ENCODE data around the gene ATP5ME.

Gene ATP5ME

DNA sequence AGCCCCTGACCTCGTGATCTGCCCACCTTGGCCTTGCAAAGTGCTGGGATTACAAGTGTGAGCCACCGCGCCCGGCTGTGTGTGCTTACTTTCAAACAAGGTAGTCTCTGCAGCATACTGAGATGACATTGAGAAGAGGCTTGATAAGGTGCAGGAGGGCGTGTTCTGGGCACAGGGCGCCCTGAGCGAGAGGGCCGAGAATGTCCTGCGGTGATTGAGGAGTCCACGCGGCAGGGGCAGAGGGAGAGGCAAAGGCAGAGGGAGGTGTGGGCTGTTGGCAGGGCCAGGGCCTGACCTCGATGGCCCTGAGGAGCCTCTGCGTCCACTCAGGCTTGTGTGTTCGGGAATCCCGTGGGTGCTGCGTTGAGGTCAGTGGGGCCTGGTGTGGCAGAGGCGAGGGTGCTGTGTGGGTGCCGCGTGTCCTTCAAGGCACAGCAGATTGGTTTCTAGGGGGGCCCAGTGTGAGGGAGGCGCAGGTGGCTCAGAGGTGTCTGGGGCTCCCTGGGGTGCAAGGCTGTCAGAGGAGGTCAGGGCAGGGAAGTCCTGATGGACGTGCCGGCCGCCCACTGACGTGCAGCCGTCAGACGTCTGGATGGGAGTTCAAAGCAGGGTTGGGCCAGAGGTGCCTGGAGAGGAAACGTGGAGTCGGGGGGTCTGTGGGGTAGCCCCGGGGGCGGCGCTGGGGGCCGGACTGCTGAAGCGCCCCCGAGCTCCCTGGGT is 43.7 kb upstream of the ATP5ME start:
- Histone ChIP-seq H3K27ac (ENCODE audit: low read length) (no peak overlapping the region), H3K36me3 (ENCODE audit: insufficient read depth, low read length) (peaks cover 44% of the 10 kb centered on the region), H3K4me1 (ENCODE audit: insufficient read depth, low read length) (no peaks in the 10 kb centered on the region), H3K9ac (ENCODE audit: low read depth, low read length) (no peak overlapping the region), H3K9me3 (ENCODE audit: insufficient read depth, low read length, severe bottlenecking) (no peaks in the 10 kb centered on the region), H3K4me2 (ENCODE audit: insufficient read depth, low read length) (no peak overlapping the region), H4K20me1 (ENCODE audit: insufficient read depth, low read length) (peaks cover 75% of the 10 kb centered on the region), H3K27me3 (ENCODE audit: insufficient read depth, low read length, poor library complexity) (no peaks in the 10 kb centered on the region), H2AFZ (ENCODE audit: low read depth, low read length) (no peak overlapping the region), H3K4me3 (ENCODE audit: low read depth in 1 of 2, low read length in 2 of 2) (no peak overlapping the region), H3K79me2 (ENCODE audit: insufficient read depth, low read length) (peaks cover 84% of the 10 kb centered on the region)
- TF ChIP-seq, protein P1, sequence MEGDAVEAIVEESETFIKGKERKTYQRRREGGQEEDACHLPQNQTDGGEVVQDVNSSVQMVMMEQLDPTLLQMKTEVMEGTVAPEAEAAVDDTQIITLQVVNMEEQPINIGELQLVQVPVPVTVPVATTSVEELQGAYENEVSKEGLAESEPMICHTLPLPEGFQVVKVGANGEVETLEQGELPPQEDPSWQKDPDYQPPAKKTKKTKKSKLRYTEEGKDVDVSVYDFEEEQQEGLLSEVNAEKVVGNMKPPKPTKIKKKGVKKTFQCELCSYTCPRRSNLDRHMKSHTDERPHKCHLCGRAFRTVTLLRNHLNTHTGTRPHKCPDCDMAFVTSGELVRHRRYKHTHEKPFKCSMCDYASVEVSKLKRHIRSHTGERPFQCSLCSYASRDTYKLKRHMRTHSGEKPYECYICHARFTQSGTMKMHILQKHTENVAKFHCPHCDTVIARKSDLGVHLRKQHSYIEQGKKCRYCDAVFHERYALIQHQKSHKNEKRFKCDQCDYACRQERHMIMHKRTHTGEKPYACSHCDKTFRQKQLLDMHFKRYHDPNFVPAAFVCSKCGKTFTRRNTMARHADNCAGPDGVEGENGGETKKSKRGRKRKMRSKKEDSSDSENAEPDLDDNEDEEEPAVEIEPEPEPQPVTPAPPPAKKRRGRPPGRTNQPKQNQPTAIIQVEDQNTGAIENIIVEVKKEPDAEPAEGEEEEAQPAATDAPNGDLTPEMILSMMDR (IDR thresholded peaks at IDR 0.05; ENCODE audit: borderline replicate concordance, extremely low read depth, low read length, poor library complexity, severe bottlenecking), result no peak
- TF ChIP-seq EZH2 (IDR thresholded peaks at IDR 0.05; ENCODE audit: borderline replicate concordance, low read depth, low read length, severe bottlenecking), result no peak
- no peak; the same call in 2 of the 3 replicates for ATAC-seq (ENCODE audit: insufficient read depth, low read depth)
- DNase-seq, result no peak

DNA sequence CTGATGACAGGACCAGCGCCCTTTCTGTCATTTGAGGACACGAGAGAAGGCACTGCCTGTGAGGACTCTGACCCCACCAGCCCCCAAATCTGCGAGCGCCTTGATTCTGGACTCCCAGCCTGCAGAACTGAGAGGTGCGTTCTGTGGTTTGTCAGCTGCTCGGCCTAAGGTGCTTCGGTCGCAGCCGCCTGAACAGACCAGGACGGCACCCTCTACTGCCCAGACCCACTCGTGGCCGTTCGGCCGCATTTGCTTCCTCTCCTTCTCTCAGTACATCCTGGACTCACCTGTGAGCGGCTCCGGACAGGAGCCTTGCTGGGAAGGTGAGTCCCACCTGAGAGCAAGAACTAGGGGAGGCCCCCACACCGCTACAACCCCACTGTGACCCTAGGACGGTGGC is 40.0 kb upstream of the ATP5ME start:
- H3K9ac ChIP-seq (ENCODE audit: low read depth, low read length), result no peak overlapping the region
- no peak for TF ChIP-seq EZH2 (IDR thresholded peaks at IDR 0.05; ENCODE audit: borderline replicate concordance, low read depth, low read length, severe bottlenecking)
- TF ChIP-seq, protein P1 (IDR thresholded peaks at IDR 0.05; ENCODE audit: borderline replicate concordance, extremely low read depth, low read length, poor library complexity, severe bottlenecking), result no peak
- H3K27me3 ChIP-seq (ENCODE audit: insufficient read depth, low read length, poor library complexity), result no peaks in the 10 kb centered on the region
- H3K4me2 ChIP-seq (ENCODE audit: insufficient read depth, low read length), result no peak overlapping the region
- H3K36me3 ChIP-seq (ENCODE audit: insufficient read depth, low read length), result peaks cover 33% of the 10 kb centered on the region
- H3K4me1 ChIP-seq (ENCODE audit: insufficient read depth, low read length), result peaks cover 13% of the 10 kb centered on the region
- peaks cover 69% of the 10 kb centered on the region for H4K20me1 ChIP-seq (ENCODE audit: insufficient read depth, low read length)
- H3K4me3 ChIP-seq (ENCODE audit: low read depth in 1 of 2, low read length in 2 of 2), result no peak overlapping the region
- H3K79me2 ChIP-seq (ENCODE audit: insufficient read depth, low read length), result peaks cover 86% of the 10 kb centered on the region
- no peak overlapping the region for H3K27ac ChIP-seq (ENCODE audit: low read length)
- H2AFZ ChIP-seq (ENCODE audit: low read depth, low read length), result no peak overlapping the region
- no peak for DNase-seq
- ATAC-seq (ENCODE audit: insufficient read depth, low read depth), result no peak
- H3K9me3 ChIP-seq (ENCODE audit: insufficient read depth, low read length, severe bottlenecking), result no peaks in the 10 kb centered on the region

DNA sequence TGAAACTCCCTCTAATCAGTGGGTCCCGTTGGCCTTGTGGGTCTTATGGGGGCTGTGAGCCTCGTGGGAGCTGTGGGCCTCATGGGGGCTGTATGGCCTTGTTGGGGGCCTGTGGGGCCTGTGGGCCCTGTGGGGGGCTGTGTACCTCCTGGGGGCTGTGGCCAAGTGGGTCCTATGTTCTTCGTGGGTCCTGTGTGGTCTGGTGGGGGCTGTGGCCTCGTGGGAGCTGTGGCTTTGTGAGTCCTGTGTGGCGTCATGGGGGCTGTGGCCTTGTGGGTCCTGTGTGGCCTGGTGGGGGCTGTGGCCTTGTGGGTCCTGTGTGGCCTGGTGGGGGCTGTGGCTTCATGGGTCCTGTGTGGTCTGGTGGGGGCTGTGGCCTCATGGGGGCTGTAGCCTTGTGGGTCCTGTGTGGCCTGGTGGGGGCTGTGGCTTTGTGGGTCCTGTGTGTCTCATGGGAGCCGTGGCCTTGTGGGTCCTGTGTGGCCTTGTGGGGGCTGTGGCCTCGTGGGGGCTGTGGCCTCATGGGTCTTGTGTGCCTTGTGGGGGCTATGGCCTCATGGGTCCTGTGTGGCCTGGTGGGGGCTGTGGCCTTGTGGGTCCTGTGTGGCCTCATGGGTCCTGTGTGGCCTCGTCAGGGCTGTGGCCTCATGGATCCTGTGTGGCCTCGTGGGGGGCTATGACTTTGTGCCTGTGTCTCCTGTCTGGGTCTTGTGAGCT is 39.0 kb upstream of the ATP5ME start:
- no peak overlapping the region for H3K27ac ChIP-seq (ENCODE audit: low read length)
- H3K27me3 ChIP-seq (ENCODE audit: insufficient read depth, low read length, poor library complexity), result no peaks in the 10 kb centered on the region
- H3K4me1 ChIP-seq (ENCODE audit: insufficient read depth, low read length), result peaks cover 23% of the 10 kb centered on the region
- ATAC-seq (ENCODE audit: insufficient read depth, low read depth), result no peak
- H3K9me3 ChIP-seq (ENCODE audit: insufficient read depth, low read length, severe bottlenecking), result no peaks in the 10 kb centered on the region
- TF ChIP-seq EZH2 (IDR thresholded peaks at IDR 0.05; ENCODE audit: borderline replicate concordance, low read depth, low read length, severe bottlenecking), result no peak
- TF ChIP-seq, protein P1 (IDR thresholded peaks at IDR 0.05; ENCODE audit: borderline replicate concordance, extremely low read depth, low read length, poor library complexity, severe bottlenecking), result no peak
- peaks cover 73% of the 10 kb centered on the region for H4K20me1 ChIP-seq (ENCODE audit: insufficient read depth, low read length)
- H3K36me3 ChIP-seq (ENCODE audit: insufficient read depth, low read length), result peaks cover 39% of the 10 kb centered on the region
- H3K79me2 ChIP-seq (ENCODE audit: insufficient read depth, low read length), result peaks cover 86% of the 10 kb centered on the region
- no peak for DNase-seq
- no peak overlapping the region for H3K4me2 ChIP-seq (ENCODE audit: insufficient read depth, low read length)
- no peak overlapping the region for H3K9ac ChIP-seq (ENCODE audit: low read depth, low read length)
- H2AFZ ChIP-seq (ENCODE audit: low read depth, low read length), result no peak overlapping the region
- H3K4me3 ChIP-seq (ENCODE audit: low read depth in 1 of 2, low read length in 2 of 2), result no peak overlapping the region

All from DND-41 (cell line).